Ascending aorta (tissue), 2 donors: ENCODE results near the gene SPAG9. TPM values are rescaled to one million over a fixed set of nuclear protein-coding genes. Genes with fewer than 3 reads are reported as not detected.
"Not testable (repeated sequence)": the region's sequence is repeated elsewhere in the genome, so short reads cannot be mapped to it uniquely, and the experiment has no call there.

Source experiments
- DNase-seq, 2 donors: peaks; one replicate each; pipeline ENCODE4 v3.0.0-alpha.2; 2019; ENCODE audit warnings: low spot score in 2 of 2
- H3K27ac ChIP-seq, 2 donors: fragments of 200-600 bp; sonication (generic); one replicate each; pipeline ENCODE4 v1.5.1; 2016 to 2017; ENCODE audit warnings: mild to moderate bottlenecking in 1 of 2
- H3K27me3 ChIP-seq: fragments of 200-600 bp; sonication (generic); one replicate; pipeline ENCODE4 v1.5.1; 2017
- H3K36me3 ChIP-seq, 2 donors: fragments of 200-600 bp; sonication (generic); one replicate each; pipeline ENCODE4 v1.5.1; 2016
- H3K4me1 ChIP-seq, 2 donors: fragments of 200-600 bp; sonication (generic); one replicate each; pipeline ENCODE4 v1.5.1; 2016 to 2017; ENCODE audit warnings: mild to moderate bottlenecking in 1 of 2
- H3K4me3 ChIP-seq, 2 donors: fragments of 200-600 bp; sonication (generic); one replicate each; pipeline ENCODE4 v1.5.1; 2016 to 2017; ENCODE audit warnings: mild to moderate bottlenecking in 1 of 2
- H3K9me3 ChIP-seq, 2 donors: fragments of 200-600 bp; sonication (generic); one replicate each; pipeline ENCODE4 v1.5.1; 2016
- CTCF ChIP-seq, 3 experiments: fragments of 200-600 bp in 2 of 3; fragments of 450-650 bp in 1 of 3; sonication (generic) in 2 of 3; IDR thresholded peaks; one replicate each; pipeline ENCODE4 v1.5.1; 2016 to 2019; ENCODE audit warnings: antibody characterized with exemption in 3 of 3, mild to moderate bottlenecking in 1 of 3, moderate library complexity in 1 of 3
- intact Hi-C: fragments of 100-400 bp; cut with DNase I; formaldehyde crosslinking; loops from one replicate; pipeline ENCODE4 v1.15.1; 2023
- total RNA-seq: library from RNA; depleted of rRNA; stranded (reverse); fragments of >200 nt; gene quantifications from one replicate; pipeline ENCODE4 v1.1.0, GENCODE V29; 2016

Gene SPAG9
- total RNA-seq, 1 donor from 2014 or later: 41.3 TPM

- peaks cover 0 to 19% of the 10 kb centered on the region in 2 donors for H3K4me1 ChIP-seq
- no peak overlapping the region for H3K4me3 ChIP-seq
- no peaks in the 10 kb centered on the region for H3K27me3 ChIP-seq
- H3K27ac ChIP-seq: no peak overlapping the region
- no peaks in the 10 kb centered on the region for H3K9me3 ChIP-seq
- intact Hi-C loops: no loop called here
- DNase-seq: no peak
- H3K36me3 ChIP-seq: no peaks in the 10 kb centered on the region
- TF ChIP-seq CTCF (IDR thresholded peaks at IDR 0.05): no peak
These were observed 12.9 kb downstream of the SPAG9 start for GRCh38 chr17:51107778-51108177.

GRCh38 chr17:51103451-51103850, 17.2 kb downstream of the SPAG9 start:
- Histone ChIP-seq H3K4me3 (no peak overlapping the region), H3K27me3 (no peaks in the 10 kb centered on the region), H3K4me1 (peaks cover 0 to 18% of the 10 kb centered on the region in 2 donors), H3K9me3 (no peaks in the 10 kb centered on the region), H3K27ac (no peak overlapping the region), H3K36me3 (no peaks in the 10 kb centered on the region)
- no peak for TF ChIP-seq CTCF (IDR thresholded peaks at IDR 0.05)
- intact Hi-C loops: no loop called here
- no peak for DNase-seq

GRCh38 chr17:51103050-51103449, 17.6 kb downstream of the SPAG9 start:
- Histone ChIP-seq H3K4me1 (peaks cover 0 to 18% of the 10 kb centered on the region in 2 donors), H3K9me3 (no peaks in the 10 kb centered on the region), H3K27ac (no peak overlapping the region), H3K36me3 (no peaks in the 10 kb centered on the region), H3K27me3 (no peaks in the 10 kb centered on the region), H3K4me3 (no peak overlapping the region)
- DNase-seq: no peak
- TF ChIP-seq CTCF (IDR thresholded peaks at IDR 0.05): no peak
- intact Hi-C loops: no loop called here

- Histone ChIP-seq H3K9me3 (no peaks in the 10 kb centered on the region), H3K4me1 (peaks cover 0 to 12% of the 10 kb centered on the region in 2 donors), H3K36me3 (no peaks in the 10 kb centered on the region), H3K4me3 (no peak overlapping the region), H3K27ac (no peak overlapping the region), H3K27me3 (no peaks in the 10 kb centered on the region)
- DNase-seq: no peak
- intact Hi-C loops: no loop called here
- TF ChIP-seq CTCF (IDR thresholded peaks at IDR 0.05): no peak
These were observed 22.8 kb downstream of the SPAG9 start for GRCh38 chr17:51097708-51098446.

GRCh38 chr17:51091635-51092034, 29.0 kb downstream of the SPAG9 start:
- Histone ChIP-seq H3K9me3 (no peaks in the 10 kb centered on the region), H3K27ac (no peak overlapping the region), H3K36me3 (no peaks in the 10 kb centered on the region), H3K27me3 (no peaks in the 10 kb centered on the region), H3K4me1 (peaks cover 6 to 22% of the 10 kb centered on the region in 2 donors), H3K4me3 (no peak overlapping the region)
- intact Hi-C loops: no loop called here
- DNase-seq: no peak
- TF ChIP-seq CTCF (IDR thresholded peaks at IDR 0.05): no peak

GRCh38 chr17:51088868-51089267, 31.8 kb downstream of the SPAG9 start:
- H3K36me3 ChIP-seq, H3K9me3 ChIP-seq, H3K4me3 ChIP-seq, H3K27ac ChIP-seq, intact Hi-C loops, H3K27me3 ChIP-seq, DNase-seq: not testable (repeated sequence)
- H3K4me1 ChIP-seq: peaks cover 8 to 30% of the 10 kb centered on the region in 2 donors
